D721Med (cell line): ENCODE results near the gene CNDP2.

Experiments used
- DNase-seq: peaks from one replicate; pipeline ENCODE4 v3.0.0; 2011; ENCODE audit warnings: low spot score; ENCODE audit not compliant: insufficient read length
- FAIRE-seq: peaks from 2 replicates; lab custom pipeline; 2011; peaks lifted over from hg19 to GRCh38; lab: Jason Lieb, UNC
- CTCF ChIP-seq: IDR thresholded peaks from 2 replicates; pipeline ENCODE4 v1.5.1; 2012; ENCODE audit warnings: mild to moderate bottlenecking, control low read depth; ENCODE audit not compliant: insufficient read depth; ENCODE audit errors: missing control alignments

Gene CNDP2

GRCh38 chr18:74453642-74454198 lies 42.4 kb upstream of the CNDP2 start:
- FAIRE-seq: peak; percentile 92
- DNase-seq: no peak
- no peak for TF ChIP-seq CTCF

- DNase-seq (no peak), FAIRE-seq (no peak)
- TF ChIP-seq CTCF: no peak
Observed at GRCh38 chr18:74454279-74454751, 41.8 kb upstream of the CNDP2 start.

- no peak for TF ChIP-seq CTCF
- DNase-seq (no peak), FAIRE-seq (no peak)
Observed at GRCh38 chr18:74455386-74455785, 40.8 kb upstream of the CNDP2 start.

- no peak for TF ChIP-seq CTCF
- no peak for FAIRE-seq
- DNase-seq: no peak
Observed at GRCh38 chr18:74456017-74456348, 40.2 kb upstream of the CNDP2 start.

- FAIRE-seq (no peak), DNase-seq (no peak)
- TF ChIP-seq CTCF: no peak
Observed at GRCh38 chr18:74456349-74457042, 39.7 kb upstream of the CNDP2 start.

- DNase-seq: no peak
- FAIRE-seq: no peak
- no peak for TF ChIP-seq CTCF
Observed at GRCh38 chr18:74457043-74457724, 39.0 kb upstream of the CNDP2 start, which contains the start of gene DIPK1C. Gene DIPK1C (minus strand): TSS chr18:74457308. CDS start chr18:74457259, 49 bp downstream.
